A375 (cell line): Measurements from ENCODE around the gene DTX1. TPM values are rescaled to one million over a fixed set of nuclear protein-coding genes. Genes with fewer than 3 reads are reported as not detected.

Experiments used
- total RNA-seq: library from RNA; depleted of rRNA; stranded (reverse); fragments of >200 nt; shearing (Covaris generic); gene quantifications from 2 replicates; pipeline ENCODE4 v1.2.3, GENCODE V29; 2014; rRNA removed

The DTX1 gene
- total RNA-seq = 3.5 and 4.8 TPM in 2 replicates

DNA sequence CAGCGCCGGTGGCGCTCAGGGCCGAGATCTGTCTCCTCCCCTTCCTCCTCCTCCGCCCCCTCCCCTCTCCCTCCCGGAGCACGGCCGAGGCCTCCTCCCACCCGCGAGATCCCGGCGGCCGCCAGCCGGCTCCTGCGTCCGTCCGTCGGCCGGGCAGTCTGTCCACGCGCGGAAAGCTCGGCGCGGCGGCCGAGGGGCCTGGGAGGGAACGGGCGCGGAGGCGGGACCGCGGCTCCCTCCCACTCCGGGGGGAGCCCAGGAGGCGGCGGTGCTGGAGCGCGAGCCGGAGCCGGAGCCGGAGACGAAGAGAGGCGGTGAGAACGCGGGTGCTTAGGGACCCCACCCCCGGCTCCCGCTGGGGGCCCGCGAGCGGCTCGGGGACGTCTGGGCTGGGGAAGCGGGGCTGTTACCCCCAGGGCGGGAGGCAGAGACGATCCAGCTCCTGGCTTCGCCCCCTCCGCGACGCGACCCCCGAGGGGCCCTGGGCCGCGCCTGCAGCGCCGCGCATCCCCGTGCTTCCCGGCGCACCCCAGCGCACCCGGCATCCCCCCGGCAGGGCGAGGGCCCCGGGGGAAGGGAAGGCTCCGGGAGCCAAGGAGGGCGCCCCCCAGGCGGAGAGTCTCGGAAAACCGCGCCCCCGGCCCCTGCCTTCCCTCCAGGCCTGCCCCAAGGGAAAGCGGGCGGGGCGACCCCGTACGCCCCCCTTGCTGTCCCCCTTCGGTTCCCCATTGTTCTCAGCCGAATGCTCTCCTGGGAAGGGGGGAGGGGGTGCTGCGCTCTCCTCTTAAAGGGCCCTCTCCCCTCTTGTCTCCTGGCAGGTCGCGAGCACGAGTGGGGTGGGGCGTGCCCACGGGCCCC is at the start of gene DTX1:
Gene DTX1 (plus strand): TSS at position 100 of the 858 bp plus-strand sequence. CDS start 1,463 bp downstream, outside the sequence.

DNA sequence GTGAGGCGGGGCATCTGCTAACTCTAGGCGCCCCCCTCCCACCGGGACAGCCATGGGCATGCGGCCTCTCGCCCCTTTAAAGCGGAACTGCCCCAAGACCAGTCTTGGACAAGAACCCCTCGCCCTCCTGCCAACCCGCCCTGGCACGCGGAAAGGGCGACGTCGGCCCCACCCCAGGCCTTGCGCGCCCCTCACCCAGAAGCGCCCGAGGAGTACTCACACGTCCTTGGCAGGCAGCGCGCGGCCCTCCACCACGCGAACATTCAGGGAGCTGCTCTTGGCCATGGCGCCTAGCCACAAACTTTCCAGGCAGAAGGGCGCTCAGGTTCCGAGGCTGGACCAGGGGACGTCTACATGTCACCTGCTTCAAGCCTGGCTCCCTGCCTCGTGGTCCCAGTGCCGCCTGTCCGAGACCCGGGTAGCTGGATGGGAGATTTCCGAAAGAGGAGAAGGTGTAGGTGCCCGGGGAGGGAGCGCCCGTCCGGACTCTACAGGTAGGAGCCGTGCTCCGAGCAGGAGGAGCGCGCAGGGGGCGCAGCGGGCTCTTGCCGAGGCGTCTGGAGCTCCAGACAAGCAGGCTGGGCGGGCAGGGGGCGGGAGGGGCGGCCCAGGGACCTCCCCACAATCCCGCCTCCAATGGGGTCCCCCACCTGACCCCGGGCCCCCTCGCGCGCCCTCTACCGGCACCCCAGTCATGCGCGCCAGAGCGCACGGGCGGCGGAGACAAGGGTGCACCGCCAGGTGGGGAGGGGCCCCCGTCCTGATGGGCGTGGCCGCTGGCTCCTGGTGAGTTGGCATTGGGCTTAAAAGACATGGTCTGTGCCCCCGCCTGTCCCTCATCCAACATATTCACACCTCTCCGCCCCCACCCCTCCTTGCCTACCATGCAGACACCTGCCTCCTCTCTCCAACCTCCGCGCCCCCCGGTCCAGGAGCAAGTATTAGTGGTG is 78.9 kb downstream of the DTX1 start, which contains the start of gene RASAL1:
Gene RASAL1 (minus strand): TSS at position 584 of the 950 bp plus-strand sequence. CDS start 299 bp downstream, at position 285.

Other genes starting within 250 kb of the DTX1 start
- 9.7 and 10.7 TPM in 2 replicates for gene OAS1, start 149.8 kb upstream of the DTX1 start, total RNA-seq
- 21.7 and 24.8 TPM in 2 replicates for gene OAS3, start 118.3 kb upstream of the DTX1 start, total RNA-seq
- gene OAS2, start 78.2 kb upstream of the DTX1 start, total RNA-seq = 1.9 and 2.4 TPM in 2 replicates
- 0.50 and 1.2 TPM in 2 replicates for gene RASAL1, start 79.0 kb downstream of the DTX1 start, total RNA-seq
- gene CFAP73, start 93.0 kb downstream of the DTX1 start, total RNA-seq = 0.21 and 0.72 TPM in 2 replicates
- gene DDX54, start 128.7 kb downstream of the DTX1 start, total RNA-seq = 107 and 134 TPM in 2 replicates
- 26.8 and 29.2 TPM in 2 replicates for gene RITA1, start 129.0 kb downstream of the DTX1 start, total RNA-seq
- gene TPCN1, start 164.7 kb downstream of the DTX1 start, total RNA-seq = 12.7 and 15.4 TPM in 2 replicates